HepG2 (cell line): ENCODE data around the gene ELOVL6. TPM values are rescaled to one million over a fixed set of nuclear protein-coding genes. Genes with fewer than 3 reads are reported as not detected.
A peak's percentile ranks its signal among the peaks of the same experiment; 100 is the strongest.

Experiments
- ATF3 ChIP-seq: sonication (generic); formaldehyde crosslinking; IDR thresholded peaks from 2 replicates; pipeline ENCODE4 v1.4.0; 2020; ENCODE audit warnings: missing genetic modification reagents
- CREM ChIP-seq, 2 experiments: sonication (generic) in 1 of 2; formaldehyde crosslinking in 1 of 2; IDR thresholded peaks; 2 replicates each; pipeline versions ENCODE4 v1.4.0 to v1.6.1; 2016 to 2020; ENCODE audit warnings: antibody characterized with exemption in 1 of 2, mild to moderate bottlenecking in 1 of 2, missing genetic modification reagents in 1 of 2
- GFI1 ChIP-seq: sonication (generic); formaldehyde crosslinking; IDR thresholded peaks from 2 replicates; pipeline ENCODE4 v1.5.0; 2020; ENCODE audit warnings: missing genetic modification reagents, mild to moderate bottlenecking, borderline replicate concordance
- KLF9 ChIP-seq: IDR thresholded peaks from 2 replicates; pipeline ENCODE4 v1.6.1; 2016; ENCODE audit warnings: low read depth
- KMT2B ChIP-seq: IDR thresholded peaks from 2 replicates; pipeline ENCODE4 v1.6.1; 2016; ENCODE audit warnings: missing genetic modification reagents, missing compliant biosample characterization
- LCORL ChIP-seq, 2 experiments: fragments of 450-650 bp in 1 of 2; sonication (generic) in 1 of 2; formaldehyde crosslinking in 1 of 2; IDR thresholded peaks; 2 replicates each; pipeline versions ENCODE4 v1.5.0 to v1.6.1; 2017 to 2020; ENCODE audit warnings: antibody characterized with exemption in 1 of 2, missing genetic modification reagents in 1 of 2
- MYC ChIP-seq: sonication (generic); formaldehyde crosslinking; IDR thresholded peaks from 2 replicates; pipeline ENCODE4 v1.9.0; 2021; ENCODE audit warnings: missing genetic modification reagents, borderline replicate concordance
- RBM22 ChIP-seq: fragments of 200-400 bp; formaldehyde crosslinking; optimal IDR thresholded peaks from 2 replicates; pipeline ENCODE3; 2017; ENCODE audit warnings: mild to moderate bottlenecking, low read length, moderate library complexity
- SAP130 ChIP-seq: IDR thresholded peaks from 2 replicates; pipeline ENCODE4 v1.6.1; 2016; ENCODE audit warnings: low read depth
- SNAI1 ChIP-seq: sonication (generic); formaldehyde crosslinking; IDR thresholded peaks from 2 replicates; pipeline ENCODE4 v1.5.0; 2020; ENCODE audit warnings: mild to moderate bottlenecking, missing genetic modification reagents, borderline replicate concordance
- UBTF ChIP-seq: sonication (generic); formaldehyde crosslinking; IDR thresholded peaks from 2 replicates; pipeline ENCODE4 v1.4.0; 2020; ENCODE audit warnings: mild to moderate bottlenecking, missing genetic modification reagents
- ZFX ChIP-seq: sonication (generic); formaldehyde crosslinking; IDR thresholded peaks from 2 replicates; pipeline ENCODE4 v1.4.0; 2020; ENCODE audit warnings: mild to moderate bottlenecking, low read depth, missing genetic modification reagents, moderate library complexity
- ZNF180 ChIP-seq: sonication (generic); formaldehyde crosslinking; IDR thresholded peaks from 2 replicates; pipeline ENCODE4 v1.4.0; 2020; ENCODE audit warnings: low read depth, missing genetic modification reagents, borderline replicate concordance
- ZNF263 ChIP-seq: sonication (generic); formaldehyde crosslinking; IDR thresholded peaks from 2 replicates; pipeline ENCODE4 v1.4.0; 2020; ENCODE audit warnings: missing genetic modification reagents
- ZNF703 ChIP-seq: sonication (generic); formaldehyde crosslinking; IDR thresholded peaks from 2 replicates; pipeline ENCODE4 v1.5.1; 2020; ENCODE audit warnings: missing genetic modification reagents, mild to moderate bottlenecking, moderate library complexity, borderline replicate concordance
- ZNF740 ChIP-seq: sonication (generic); formaldehyde crosslinking; IDR thresholded peaks from 2 replicates; pipeline ENCODE4 v1.4.0; 2020; ENCODE audit warnings: missing genetic modification reagents
- ZNF75D ChIP-seq: sonication (generic); formaldehyde crosslinking; IDR thresholded peaks from 2 replicates; pipeline ENCODE4 v1.8.1; 2023; ENCODE audit warnings: missing genetic modification reagents, mild to moderate bottlenecking, borderline replicate concordance
- ZNF784 ChIP-seq: sonication (generic); formaldehyde crosslinking; IDR thresholded peaks from 2 replicates; pipeline ENCODE4 v1.5.1; 2020; ENCODE audit warnings: missing genetic modification reagents, mild to moderate bottlenecking, borderline replicate concordance
- ZSCAN22 ChIP-seq: sonication (generic); formaldehyde crosslinking; IDR thresholded peaks from 2 replicates; pipeline ENCODE4 v1.4.0; 2020; ENCODE audit warnings: mild to moderate bottlenecking, missing genetic modification reagents
- ZSCAN31 ChIP-seq: sonication (generic); formaldehyde crosslinking; IDR thresholded peaks from 2 replicates; pipeline ENCODE4 v1.5.0; 2020; ENCODE audit warnings: low read depth, mild to moderate bottlenecking, missing genetic modification reagents
- polyA plus RNA-seq, 8 experiments: library from polyadenylated mRNA; depleted of rRNA in 3 of 8; stranded (reverse) in 7 of 8; unstranded in 1 of 8; fragments of >200 nt; fragmentation: Illumina TruSeq in 4 of 8; extraction: Trizol in 4 of 8; gene quantifications; 2 replicates each; pipeline versions ENCODE4 v1.2.1 to v1.2.3, GENCODE V29; 2011 to 2016; ENCODE audit warnings: low read depth in 4 of 8, missing spikeins in 1 of 8, mixed read lengths in 1 of 8; ENCODE audit not compliant: insufficient read depth in 1 of 8
- total RNA-seq, 5 experiments: library from RNA; depleted of rRNA; stranded (reverse); fragments of >200 nt; fragmentation: Illumina TruSeq; extraction: Trizol; gene quantifications; 2 replicates each; pipeline ENCODE4 v1.2.3, GENCODE V29; 2016; ENCODE audit warnings: low read depth in 1 of 5
- TF ChIP-seq, protein P1 (sequence below): sonication (generic); formaldehyde crosslinking; IDR thresholded peaks from 2 replicates; pipeline ENCODE4 v1.5.1; 2020; ENCODE audit warnings: mild to moderate bottlenecking, missing genetic modification reagents, moderate library complexity
- TF ChIP-seq, protein P2 (sequence below): sonication (generic); formaldehyde crosslinking; IDR thresholded peaks from 2 replicates; pipeline ENCODE4 v1.4.0; 2020; ENCODE audit warnings: missing genetic modification reagents

Gene ELOVL6
- total and polyA plus RNA-seq, 2 of the 13 experiments (the other 11 are each of a cell fraction or from before 2014, with no cell fraction given): 14.1 to 23.2 TPM

- TF ChIP-seq GFI1 (CRISPR knock-in tag) (no peak), ZNF75D (CRISPR knock-in tag) (no peak), ZNF740 (CRISPR knock-in tag) (no peak), ZNF180 (CRISPR knock-in tag) (no peak), KLF9 (CRISPR knock-in tag) (no peak), MYC (no peak), SNAI1 (CRISPR knock-in tag) (no peak), ZNF784 (CRISPR knock-in tag) (no peak), ATF3 (CRISPR knock-in tag) (no peak), RBM22 (no peak), ZNF263 (CRISPR knock-in tag) (no peak), SAP130 (CRISPR knock-in tag) (peak; percentile 33; the same call in 1 of the 2 replicates), CREM (IDR thresholded peaks at IDR 0.05) (peak; percentile 49; the same call in 1 of the 2 replicates), CREM (CRISPR knock-in tag; IDR thresholded peaks at IDR 0.05) (no peak), UBTF (CRISPR knock-in tag) (no peak), LCORL (IDR thresholded peaks at IDR 0.05) (no peak), LCORL (CRISPR knock-in tag; IDR thresholded peaks at IDR 0.05) (0 out of 2 replicates have a peak, but pooled peaks have one; percentile 32), ZFX (CRISPR knock-in tag) (peak; percentile 33; the same call in 1 of the 2 replicates), ZNF703 (CRISPR knock-in tag) (no peak), ZSCAN31 (CRISPR knock-in tag) (no peak), KMT2B (CRISPR knock-in tag) (peak; percentile 57), ZSCAN22 (no peak)
- TF ChIP-seq, protein P1, sequence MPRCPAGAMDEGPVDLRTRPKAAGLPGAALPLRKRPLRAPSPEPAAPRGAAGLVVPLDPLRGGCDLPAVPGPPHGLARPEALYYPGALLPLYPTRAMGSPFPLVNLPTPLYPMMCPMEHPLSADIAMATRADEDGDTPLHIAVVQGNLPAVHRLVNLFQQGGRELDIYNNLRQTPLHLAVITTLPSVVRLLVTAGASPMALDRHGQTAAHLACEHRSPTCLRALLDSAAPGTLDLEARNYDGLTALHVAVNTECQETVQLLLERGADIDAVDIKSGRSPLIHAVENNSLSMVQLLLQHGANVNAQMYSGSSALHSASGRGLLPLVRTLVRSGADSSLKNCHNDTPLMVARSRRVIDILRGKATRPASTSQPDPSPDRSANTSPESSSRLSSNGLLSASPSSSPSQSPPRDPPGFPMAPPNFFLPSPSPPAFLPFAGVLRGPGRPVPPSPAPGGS: no peak
- TF ChIP-seq, protein P2, sequence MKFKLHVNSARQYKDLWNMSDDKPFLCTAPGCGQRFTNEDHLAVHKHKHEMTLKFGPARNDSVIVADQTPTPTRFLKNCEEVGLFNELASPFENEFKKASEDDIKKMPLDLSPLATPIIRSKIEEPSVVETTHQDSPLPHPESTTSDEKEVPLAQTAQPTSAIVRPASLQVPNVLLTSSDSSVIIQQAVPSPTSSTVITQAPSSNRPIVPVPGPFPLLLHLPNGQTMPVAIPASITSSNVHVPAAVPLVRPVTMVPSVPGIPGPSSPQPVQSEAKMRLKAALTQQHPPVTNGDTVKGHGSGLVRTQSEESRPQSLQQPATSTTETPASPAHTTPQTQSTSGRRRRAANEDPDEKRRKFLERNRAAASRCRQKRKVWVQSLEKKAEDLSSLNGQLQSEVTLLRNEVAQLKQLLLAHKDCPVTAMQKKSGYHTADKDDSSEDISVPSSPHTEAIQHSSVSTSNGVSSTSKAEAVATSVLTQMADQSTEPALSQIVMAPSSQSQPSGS (CRISPR knock-in tag): peak; percentile 73
These were observed 4.3 kb downstream of the ELOVL6 start (continued) for GRCh38 chr4:110193822-110194761.
